Muscle of leg (tissue), 11 donors: ENCODE results near the gene DDX1. TPM values are rescaled to one million over a fixed set of nuclear protein-coding genes. Genes with fewer than 3 reads are reported as not detected.

Experiments
- DNase-seq: peaks from one replicate; pipeline ENCODE4 v3.0.0; 2013
- H3K27ac ChIP-seq: one replicate; pipeline ENCODE4 v1.5.1; 2013; ENCODE audit warnings: mild to moderate bottlenecking, low read length, control low read depth
- H3K27me3 ChIP-seq: one replicate; pipeline ENCODE4 v1.6.1; 2013; ENCODE audit warnings: low read length; ENCODE audit not compliant: control insufficient read depth, insufficient read depth
- H3K36me3 ChIP-seq: one replicate; pipeline ENCODE4 v1.6.1; 2013; ENCODE audit warnings: low read length; ENCODE audit not compliant: control insufficient read depth, insufficient read depth
- H3K4me1 ChIP-seq: one replicate; pipeline ENCODE4 v1.6.1; 2013; ENCODE audit warnings: low read length; ENCODE audit not compliant: control insufficient read depth, insufficient read depth
- H3K4me3 ChIP-seq: one replicate; pipeline ENCODE4 v1.5.1; 2013; ENCODE audit warnings: low read length, control low read depth
- H3K9me3 ChIP-seq: replicated peaks from 2 replicates; pipeline ENCODE4 v1.6.1; 2013; ENCODE audit warnings: low read depth, low read length; ENCODE audit not compliant: control insufficient read depth
- WGBS: methylation state at CpG from one replicate; pipeline ENCODE4 v1.1.5; 2013; ENCODE audit warnings: missing lambda C conversion rate; ENCODE audit not compliant: insufficient coverage; 5-methylcytosine and 5-hydroxymethylcytosine counted together
- polyA plus RNA-seq, 8 donors: library from polyadenylated mRNA; unstranded; fragments of 120-200 nt; gene quantifications; one replicate each; pipeline versions ENCODE4 v1.2.1 to v1.2.3, GENCODE V29; 2013; ENCODE audit warnings: inconsistent platforms in 1 of 8, low replicate concordance in 1 of 8; ENCODE audit not compliant: insufficient read length in 8 of 8, insufficient read depth in 1 of 8
- total RNA-seq: library from RNA; stranded (reverse); fragments of 120-200 nt; gene quantifications from one replicate; pipeline ENCODE4 v1.2.4, GENCODE V29; 2013

The DDX1 gene
- total and polyA plus RNA-seq, 9 donors, result 72.3 to 101 (median 94.5) TPM

- Histone ChIP-seq H3K4me1 (no peaks in the 10 kb centered on the region), H3K27ac (no peak overlapping the region), H3K36me3 (no peaks in the 10 kb centered on the region), H3K9me3 (no peaks in the 10 kb centered on the region), H3K27me3 (peaks cover 22% of the 10 kb centered on the region), H3K4me3 (no peak overlapping the region)
- WGBS, result 51% methylated on average over 30 of the region's 31 CpGs
- DNase-seq, result no peak
Measured at GRCh38 chr2:15653806-15654726, 62.4 kb downstream of the DDX1 start.

- H3K4me3 ChIP-seq, result no peak overlapping the region
- H3K36me3 ChIP-seq, result no peaks in the 10 kb centered on the region
- no peak for DNase-seq
- no peaks in the 10 kb centered on the region for H3K4me1 ChIP-seq
- 95% methylated on average over 4 of the region's 9 CpGs for WGBS
- H3K9me3 ChIP-seq, result no peaks in the 10 kb centered on the region
- H3K27me3 ChIP-seq, result peaks cover 17% of the 10 kb centered on the region
- H3K27ac ChIP-seq, result no peak overlapping the region
Measured at GRCh38 chr2:15654727-15655073, 63.0 kb downstream of the DDX1 start.

DNA sequence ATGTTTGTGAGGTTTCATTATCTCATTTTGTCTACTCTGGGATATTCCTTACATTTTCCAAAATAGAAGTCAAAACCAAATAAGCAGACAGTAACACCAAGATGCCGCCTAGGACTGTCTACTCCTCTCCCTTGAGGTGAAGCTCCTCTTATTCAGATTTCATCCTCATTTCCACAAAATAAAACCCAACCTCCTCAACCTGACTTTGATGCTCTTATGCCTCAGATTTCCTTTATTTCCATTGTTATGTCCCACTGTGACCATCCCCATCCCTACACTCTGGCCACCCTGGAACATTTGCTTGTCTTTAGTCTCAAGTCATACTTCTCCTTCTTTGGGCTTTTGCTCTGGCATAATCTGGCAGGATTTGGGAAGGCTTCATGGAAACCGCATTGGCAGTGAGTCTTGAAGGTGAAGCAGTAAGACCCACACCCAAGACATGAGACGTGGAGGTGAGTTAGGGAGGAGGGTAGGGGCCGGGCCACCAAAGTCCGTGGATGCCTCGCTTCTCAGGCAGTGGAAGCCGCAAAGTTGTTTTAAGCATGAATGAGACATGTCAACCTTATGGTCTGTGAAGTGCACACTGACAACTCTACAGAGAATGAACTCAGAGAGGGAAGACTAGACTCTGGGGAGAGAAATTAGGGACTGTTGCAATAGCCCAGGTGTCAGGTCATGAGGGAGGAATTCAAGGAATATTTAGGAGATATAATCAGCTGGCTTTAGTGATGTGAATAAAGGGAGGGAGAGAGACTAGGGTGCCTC, 63.6 kb downstream of the DDX1 start:
- H3K27ac ChIP-seq, result no peak overlapping the region
- 79% methylated on average over 7 of the region's 7 CpGs for WGBS
- no peak for DNase-seq

DNA sequence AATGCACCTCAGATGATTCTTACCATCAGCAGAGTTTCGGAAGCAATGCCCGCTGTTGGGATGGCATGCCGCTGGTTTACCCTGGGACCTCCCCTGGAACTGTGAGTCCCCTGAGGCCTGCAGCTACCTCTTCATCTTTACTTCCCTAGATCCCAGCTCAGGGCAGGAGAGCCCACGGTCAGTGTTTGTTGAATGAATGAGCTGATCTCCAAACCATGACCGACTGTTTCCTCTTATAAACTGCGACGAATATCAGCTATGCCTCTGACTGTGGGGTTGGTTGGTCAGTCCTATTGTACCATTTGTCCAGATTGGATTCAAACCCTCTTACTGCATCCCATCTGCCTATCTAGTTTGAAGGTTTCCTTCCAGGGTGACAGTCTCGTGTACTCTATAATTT, 64.4 kb downstream of the DDX1 start:
- no peaks in the 10 kb centered on the region for H3K4me1 ChIP-seq
- H3K9me3 ChIP-seq, result no peaks in the 10 kb centered on the region
- H3K27ac ChIP-seq, result no peak overlapping the region
- no CpG with 5 or more reads among the region's 8 CpGs for WGBS
- H3K27me3 ChIP-seq, result peaks cover 9% of the 10 kb centered on the region
- no peak for DNase-seq
- no peaks in the 10 kb centered on the region for H3K36me3 ChIP-seq
- H3K4me3 ChIP-seq, result no peak overlapping the region

More for the DNA sequence above, 63.6 kb downstream of the DDX1 start:
- H3K4me3 ChIP-seq, result no peak overlapping the region
- H3K27me3 ChIP-seq, result peaks cover 13% of the 10 kb centered on the region
- H3K9me3 ChIP-seq, result no peaks in the 10 kb centered on the region
- H3K36me3 ChIP-seq, result no peaks in the 10 kb centered on the region
- H3K4me1 ChIP-seq, result no peaks in the 10 kb centered on the region

GRCh38 chr2:15657759-15658158, 66.1 kb downstream of the DDX1 start:
- Histone ChIP-seq H3K4me3 (no peak overlapping the region), H3K27me3 (peaks cover 11% of the 10 kb centered on the region), H3K9me3 (no peaks in the 10 kb centered on the region), H3K36me3 (no peaks in the 10 kb centered on the region), H3K27ac (no peak overlapping the region), H3K4me1 (no peaks in the 10 kb centered on the region)
- DNase-seq, result no peak
- WGBS, result 95% methylated on average over 3 of the region's 9 CpGs

- no peaks in the 10 kb centered on the region for H3K36me3 ChIP-seq
- H3K27ac ChIP-seq, result no peak overlapping the region
- no peak overlapping the region for H3K4me3 ChIP-seq
- WGBS, result 84% methylated on average over 4 of the region's 4 CpGs
- no peaks in the 10 kb centered on the region for H3K9me3 ChIP-seq
- H3K27me3 ChIP-seq, result peaks cover 10% of the 10 kb centered on the region
- no peak for DNase-seq
- no peaks in the 10 kb centered on the region for H3K4me1 ChIP-seq
Measured at GRCh38 chr2:15658911-15659310, 67.2 kb downstream of the DDX1 start.

- Histone ChIP-seq H3K9me3 (no peaks in the 10 kb centered on the region), H3K4me3 (no peak overlapping the region), H3K4me1 (no peaks in the 10 kb centered on the region), H3K36me3 (no peaks in the 10 kb centered on the region), H3K27me3 (peaks cover 18% of the 10 kb centered on the region), H3K27ac (no peak overlapping the region)
- WGBS, result 59% methylated on average over 4 of the region's 6 CpGs
- DNase-seq, result no peak
Measured at GRCh38 chr2:15660491-15661294, 69.0 kb downstream of the DDX1 start.

GRCh38 chr2:15661295-15661569, 69.6 kb downstream of the DDX1 start:
- H3K4me1 ChIP-seq, result no peaks in the 10 kb centered on the region
- DNase-seq, result no peak
- peaks cover 17% of the 10 kb centered on the region for H3K27me3 ChIP-seq
- H3K36me3 ChIP-seq, result no peaks in the 10 kb centered on the region
- H3K27ac ChIP-seq, result no peak overlapping the region
- no peaks in the 10 kb centered on the region for H3K9me3 ChIP-seq
- no CpG with 5 or more reads among the region's 2 CpGs for WGBS
- no peak overlapping the region for H3K4me3 ChIP-seq

DNA sequence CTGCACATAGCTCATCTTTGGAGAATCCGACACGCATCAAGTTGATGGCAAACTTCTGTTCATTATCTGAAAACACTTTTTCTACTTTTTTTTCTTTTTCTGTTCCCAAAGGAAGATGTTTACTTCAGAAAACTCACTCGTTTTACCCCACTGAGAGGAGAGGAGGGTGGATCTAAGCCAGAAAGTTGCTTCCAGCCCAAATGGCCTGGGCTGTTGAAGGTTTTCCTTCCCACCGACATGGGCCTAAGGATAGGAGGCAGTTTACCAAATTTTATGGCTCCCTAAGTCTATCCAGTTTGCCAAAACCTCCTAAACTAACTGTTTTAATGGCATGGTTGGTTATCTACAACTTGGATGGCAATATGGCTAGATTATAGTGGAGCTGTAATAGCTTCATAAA, 70.4 kb downstream of the DDX1 start:
- no CpG with 5 or more reads among the region's 4 CpGs for WGBS
- H3K27me3 ChIP-seq, result peaks cover 24% of the 10 kb centered on the region
- no peak for DNase-seq
- no peaks in the 10 kb centered on the region for H3K9me3 ChIP-seq
- H3K27ac ChIP-seq, result no peak overlapping the region
- H3K4me3 ChIP-seq, result no peak overlapping the region
- H3K4me1 ChIP-seq, result no peaks in the 10 kb centered on the region
- H3K36me3 ChIP-seq, result no peaks in the 10 kb centered on the region

GRCh38 chr2:15662579-15662978, 70.9 kb downstream of the DDX1 start:
- DNase-seq, result no peak
- no peaks in the 10 kb centered on the region for H3K9me3 ChIP-seq
- no peaks in the 10 kb centered on the region for H3K4me1 ChIP-seq
- WGBS, result 91% methylated on average over 6 of the region's 9 CpGs
- H3K27ac ChIP-seq, result no peak overlapping the region
- peaks cover 24% of the 10 kb centered on the region for H3K27me3 ChIP-seq
- no peak overlapping the region for H3K4me3 ChIP-seq
- no peaks in the 10 kb centered on the region for H3K36me3 ChIP-seq
